Keratinocyte (primary cell): Measurements from ENCODE around the gene CIDEB.

Source experiments
- EZH2 ChIP-seq: IDR thresholded peaks from one replicate; pipeline ENCODE4 v1.6.1; 2012; ENCODE audit warnings: inconsistent platforms, mild to moderate bottlenecking, low read length, moderate library complexity
- TF ChIP-seq, protein P1 (sequence below), 3 experiments: IDR thresholded peaks in 1 of 3; conservative IDR thresholded peaks in 1 of 3; optimal IDR thresholded peaks in 1 of 3; 2 replicates in 2 of 3; 3 replicates in 1 of 3; pipeline versions ENCODE3 to v1.5.1; 2011; ENCODE audit warnings: low read length in 3 of 3, mild to moderate bottlenecking in 3 of 3, moderate library complexity in 2 of 3, control low read depth in 1 of 3, inconsistent platforms in 1 of 3; ENCODE audit not compliant: insufficient read depth in 2 of 3; ENCODE audit errors: extremely low read depth in 1 of 3

DNA sequence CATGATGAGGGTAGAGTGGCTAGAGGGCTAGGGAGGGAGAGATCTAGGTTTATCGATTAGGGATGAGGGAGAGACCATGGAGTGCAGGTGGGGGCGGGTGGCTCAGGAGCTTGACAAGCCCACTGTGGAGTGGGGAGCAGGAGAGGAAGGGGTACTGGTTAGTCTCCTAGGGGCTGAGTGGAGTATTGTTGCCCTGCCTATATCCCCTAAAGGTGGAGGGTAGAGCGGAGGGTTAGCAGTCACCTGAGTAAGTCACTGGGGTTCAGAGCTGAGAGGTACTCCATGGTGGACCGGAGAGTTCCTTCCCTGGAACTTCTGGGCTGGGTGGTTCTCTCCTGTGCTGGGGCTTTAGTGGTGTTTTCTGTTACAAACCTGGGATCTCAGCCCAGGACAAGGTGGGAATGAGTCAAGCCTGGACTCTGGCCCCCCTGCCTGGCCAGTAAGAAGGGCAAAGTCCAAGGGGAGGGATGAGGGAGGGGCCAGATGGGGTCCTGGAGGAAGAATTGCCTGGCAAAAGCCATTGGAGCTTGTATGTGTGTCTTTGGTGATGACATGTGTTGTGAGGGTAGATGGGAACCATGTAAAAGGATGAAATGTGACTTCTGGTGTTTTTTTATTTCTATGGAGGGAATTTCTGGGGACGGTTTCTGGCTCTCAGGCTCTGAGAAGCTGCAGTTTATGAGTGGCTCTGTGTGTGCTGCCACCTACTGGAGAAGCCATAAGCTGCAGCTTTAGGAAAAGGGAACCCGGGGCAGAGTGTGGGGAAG is at the start of gene CIDEB:
- TF ChIP-seq, protein P1, sequence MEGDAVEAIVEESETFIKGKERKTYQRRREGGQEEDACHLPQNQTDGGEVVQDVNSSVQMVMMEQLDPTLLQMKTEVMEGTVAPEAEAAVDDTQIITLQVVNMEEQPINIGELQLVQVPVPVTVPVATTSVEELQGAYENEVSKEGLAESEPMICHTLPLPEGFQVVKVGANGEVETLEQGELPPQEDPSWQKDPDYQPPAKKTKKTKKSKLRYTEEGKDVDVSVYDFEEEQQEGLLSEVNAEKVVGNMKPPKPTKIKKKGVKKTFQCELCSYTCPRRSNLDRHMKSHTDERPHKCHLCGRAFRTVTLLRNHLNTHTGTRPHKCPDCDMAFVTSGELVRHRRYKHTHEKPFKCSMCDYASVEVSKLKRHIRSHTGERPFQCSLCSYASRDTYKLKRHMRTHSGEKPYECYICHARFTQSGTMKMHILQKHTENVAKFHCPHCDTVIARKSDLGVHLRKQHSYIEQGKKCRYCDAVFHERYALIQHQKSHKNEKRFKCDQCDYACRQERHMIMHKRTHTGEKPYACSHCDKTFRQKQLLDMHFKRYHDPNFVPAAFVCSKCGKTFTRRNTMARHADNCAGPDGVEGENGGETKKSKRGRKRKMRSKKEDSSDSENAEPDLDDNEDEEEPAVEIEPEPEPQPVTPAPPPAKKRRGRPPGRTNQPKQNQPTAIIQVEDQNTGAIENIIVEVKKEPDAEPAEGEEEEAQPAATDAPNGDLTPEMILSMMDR (optimal IDR thresholded peaks at IDR 0.05 in 1 of 3, IDR thresholded peaks at IDR 0.05 in 1 of 3, conservative IDR thresholded peaks at IDR 0.05 in 1 of 3; ENCODE audit: extremely low read depth in 1 of 3, insufficient read depth in 2 of 3, low read length in 3 of 3), result peak in 2 of 3 experiments; percentile 93 to 98
- TF ChIP-seq EZH2, result no peak
